Measurements from ENCODE around the gene SRSF2.
"Not testable (repeated sequence)": the region's sequence is repeated elsewhere in the genome, so short reads cannot be mapped to it uniquely, and the experiment has no call there.

The SRSF2 gene, protein sequence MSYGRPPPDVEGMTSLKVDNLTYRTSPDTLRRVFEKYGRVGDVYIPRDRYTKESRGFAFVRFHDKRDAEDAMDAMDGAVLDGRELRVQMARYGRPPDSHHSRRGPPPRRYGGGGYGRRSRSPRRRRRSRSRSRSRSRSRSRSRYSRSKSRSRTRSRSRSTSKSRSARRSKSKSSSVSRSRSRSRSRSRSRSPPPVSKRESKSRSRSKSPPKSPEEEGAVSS

DNA sequence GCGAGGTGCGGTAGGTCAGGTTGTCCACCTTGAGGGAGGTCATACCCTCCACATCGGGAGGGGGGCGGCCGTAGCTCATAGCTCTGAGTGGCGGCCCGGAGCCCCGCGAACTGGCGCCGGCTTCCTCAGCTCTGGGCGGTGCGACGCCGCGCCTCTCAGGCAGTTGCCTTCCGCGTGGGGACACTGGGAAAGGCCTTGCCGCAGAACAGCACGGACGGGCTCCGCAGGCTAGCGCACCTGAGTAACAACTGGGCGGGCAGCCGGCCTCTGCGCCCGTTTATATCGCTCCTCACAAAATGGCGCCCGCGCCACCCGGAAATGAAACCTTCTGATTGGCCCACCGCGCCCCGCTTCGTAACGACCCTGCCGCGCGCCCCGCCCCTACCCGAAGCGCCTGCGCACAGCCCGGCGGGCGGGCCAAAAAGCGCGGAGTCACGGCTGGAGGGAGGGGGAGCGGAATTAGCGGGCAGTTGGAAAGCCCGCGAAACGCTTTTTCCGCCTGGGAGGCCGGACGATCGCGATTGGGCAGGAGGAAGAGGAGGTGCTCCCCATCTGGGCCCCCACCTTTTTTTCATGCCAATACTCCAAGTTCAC lies at the start of gene SRSF2:
SRSF2 (minus strand) TSS at position 250 of the 594 bp plus-strand sequence; CDS start at position 79, 171 bp downstream.
- peak; percentile 97 for DNase-seq

DNA sequence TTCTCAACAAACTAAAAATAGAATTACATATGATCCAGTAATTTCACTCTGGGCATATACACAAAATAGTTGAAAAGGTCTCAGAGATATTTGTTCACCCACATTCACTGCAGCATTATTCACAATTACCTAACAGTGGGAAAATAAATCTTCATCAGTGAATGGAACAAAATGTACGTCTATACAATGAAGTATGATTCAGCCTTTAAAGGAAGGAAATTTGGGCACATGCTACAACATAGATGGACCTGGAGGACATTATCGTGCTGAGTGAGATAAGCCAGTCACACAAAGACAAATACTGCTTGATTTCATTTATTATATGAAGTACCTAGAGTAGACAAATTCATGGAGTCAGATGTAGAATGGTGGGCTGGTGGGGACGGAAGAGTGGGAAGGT lies 47.8 kb upstream of the SRSF2 start:
- DNase-seq, result no peak

DNA sequence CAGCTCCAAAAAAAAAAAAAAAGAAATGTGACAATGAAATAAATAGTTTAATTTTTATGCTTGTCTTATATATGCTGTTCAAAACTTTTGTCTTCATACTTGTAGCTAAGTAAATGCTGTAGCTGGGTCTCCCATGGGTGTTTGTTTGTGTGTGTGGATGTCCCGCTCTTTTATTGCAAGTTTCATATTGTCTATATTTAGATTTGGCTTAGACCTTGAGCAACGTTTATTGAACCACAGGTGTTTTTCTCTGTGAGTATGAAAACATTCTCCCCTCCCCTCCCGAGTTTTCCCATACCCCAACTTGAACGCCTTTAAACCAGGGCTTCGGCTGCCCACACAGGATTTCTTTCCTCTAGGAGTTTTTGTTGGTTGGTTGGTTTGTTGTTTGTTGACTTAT lies 46.0 kb upstream of the SRSF2 start:
- DNase-seq, result no peak

DNA sequence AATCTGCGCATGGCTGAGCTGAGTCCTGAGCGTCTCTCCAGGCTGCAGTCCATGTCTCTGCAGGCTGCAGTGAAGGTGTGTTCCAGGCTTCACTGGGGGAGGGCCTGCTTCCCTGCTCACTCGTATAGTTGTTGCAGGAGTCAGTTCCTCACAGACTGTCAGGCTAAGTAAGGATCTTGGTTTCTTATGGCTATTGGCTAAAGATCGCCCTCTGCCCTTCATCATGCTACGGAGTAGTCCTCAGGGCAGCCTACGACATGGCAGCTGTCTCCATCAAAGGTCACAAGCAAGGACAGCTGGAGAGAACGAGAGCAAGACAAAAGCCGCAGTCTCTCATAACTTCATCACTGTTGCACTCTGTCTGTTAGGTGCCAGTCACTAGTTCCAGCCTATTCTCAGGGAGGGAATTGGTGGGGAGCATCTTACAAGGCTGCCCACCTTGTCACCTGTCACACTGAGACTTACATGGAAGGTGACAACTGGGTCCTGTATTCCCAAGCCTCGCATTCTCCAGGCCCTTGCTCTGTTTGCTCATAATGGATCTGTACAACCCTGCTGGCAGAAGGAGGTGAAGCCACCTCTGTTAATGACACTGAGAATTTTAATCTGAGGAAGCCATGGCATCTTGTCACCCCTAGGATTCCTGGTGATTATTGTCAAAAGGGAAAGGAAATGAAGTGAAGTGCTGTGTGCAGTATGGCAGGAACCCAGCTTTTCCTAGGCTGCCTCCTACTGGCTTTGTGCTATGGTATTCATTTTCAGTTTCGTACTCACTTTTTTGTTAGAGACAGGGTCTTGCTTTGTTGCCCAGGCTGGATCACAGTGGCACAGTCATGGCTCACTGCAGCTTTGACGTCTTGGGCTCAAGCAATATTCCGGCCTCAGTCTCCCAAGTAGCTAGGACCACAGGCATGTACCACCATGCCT lies 44.2 kb upstream of the SRSF2 start:
- no peak for DNase-seq

DNA sequence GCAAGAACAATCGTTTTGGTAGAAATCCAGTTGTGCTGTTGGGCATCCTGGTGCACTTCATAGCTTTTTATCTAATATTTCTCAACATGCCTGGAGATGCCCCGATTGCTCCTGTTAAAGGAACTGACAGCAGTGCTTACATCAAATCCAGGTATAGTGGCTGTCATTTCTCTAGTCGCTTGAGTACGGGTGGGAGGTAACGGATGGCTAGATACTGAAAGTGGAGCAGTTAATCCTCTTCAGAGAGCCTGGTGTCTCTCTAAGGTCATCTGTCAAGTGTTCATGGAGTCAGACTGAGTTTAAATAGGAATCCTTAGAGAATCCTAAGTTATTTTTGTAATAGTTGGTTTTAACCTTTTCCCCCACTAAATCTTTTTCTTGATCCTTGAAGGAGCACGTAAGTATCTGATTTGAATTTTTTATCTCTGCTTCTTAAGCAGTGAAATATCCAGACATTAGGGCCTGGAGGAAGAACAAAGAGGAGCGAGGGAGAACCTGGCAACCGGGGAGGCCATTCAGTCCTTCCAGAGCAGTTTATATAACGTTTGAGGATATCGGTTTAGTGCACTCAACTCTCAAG lies 38.0 kb upstream of the SRSF2 start:
- DNase-seq, result no peak

DNA sequence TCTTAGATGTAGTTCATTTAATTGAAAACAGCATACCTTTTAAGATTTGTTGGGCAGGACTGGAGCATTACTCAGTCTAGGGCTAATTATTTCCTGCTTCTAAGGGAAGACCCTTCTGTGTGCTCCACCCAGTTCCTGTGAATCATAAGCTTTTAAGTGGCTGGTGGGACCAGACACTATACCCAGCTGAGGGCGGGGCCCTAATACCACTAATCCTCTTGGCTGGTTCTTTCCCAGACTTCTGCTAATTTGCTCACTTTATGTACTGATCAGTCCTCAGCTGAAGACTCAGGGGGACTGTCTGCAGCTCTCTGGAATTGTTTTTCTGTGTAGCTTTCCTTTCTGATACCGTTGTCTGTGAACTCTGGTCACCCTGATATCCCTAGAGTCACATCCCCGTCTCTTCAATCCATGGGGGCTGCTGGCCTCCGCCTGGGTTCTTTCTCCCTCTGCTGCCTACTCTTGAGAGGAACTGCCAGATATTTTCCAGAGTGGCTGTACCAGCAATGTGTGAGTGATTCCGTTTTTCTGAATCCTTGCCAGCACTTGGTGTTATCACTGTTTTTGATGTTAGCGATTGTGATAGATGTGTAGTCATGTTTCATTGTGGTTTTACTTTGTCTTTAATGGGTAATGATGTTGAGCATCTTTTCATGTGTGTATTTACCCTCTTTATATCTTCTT lies 35.9 kb upstream of the SRSF2 start:
- no peak for DNase-seq

DNA sequence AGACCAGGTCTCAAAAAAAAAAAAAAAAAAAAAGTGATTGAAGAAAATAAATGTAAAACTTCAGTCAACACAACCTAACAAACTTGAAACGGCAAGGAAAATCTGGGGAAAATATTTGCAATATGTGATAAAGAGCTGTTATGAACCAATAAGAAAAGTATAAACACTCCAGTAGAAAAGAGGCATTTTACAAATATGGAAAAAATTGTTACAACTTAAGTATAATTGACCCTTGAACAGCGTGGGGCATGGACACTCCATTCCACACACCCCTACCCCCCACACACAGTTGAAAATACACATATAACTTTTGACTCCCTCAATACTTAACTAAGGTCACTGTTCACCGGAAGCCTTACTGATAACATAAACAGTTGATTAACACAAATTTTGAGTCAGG lies 21.4 kb upstream of the SRSF2 start:
- DNase-seq, result no peak

DNA sequence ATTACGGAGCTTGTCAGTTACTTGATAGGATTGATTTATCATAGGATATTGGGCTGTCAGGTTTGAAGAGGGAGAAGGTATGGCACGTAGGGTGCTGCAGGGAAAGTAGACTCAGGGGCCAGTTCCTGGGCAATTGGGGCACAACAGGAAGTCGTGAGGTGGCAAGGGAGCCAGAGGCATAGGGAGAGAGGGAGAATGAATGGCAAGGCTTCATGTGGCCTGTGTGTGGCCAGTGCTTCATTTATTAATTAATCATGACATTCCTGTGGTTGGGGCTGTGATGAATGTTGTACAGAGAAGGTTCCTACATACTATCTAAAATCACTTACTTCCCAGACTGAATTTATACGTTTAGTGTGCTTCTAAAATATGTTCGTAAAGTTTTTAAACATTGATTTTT lies 20.1 kb upstream of the SRSF2 start:
- no peak for DNase-seq

DNA sequence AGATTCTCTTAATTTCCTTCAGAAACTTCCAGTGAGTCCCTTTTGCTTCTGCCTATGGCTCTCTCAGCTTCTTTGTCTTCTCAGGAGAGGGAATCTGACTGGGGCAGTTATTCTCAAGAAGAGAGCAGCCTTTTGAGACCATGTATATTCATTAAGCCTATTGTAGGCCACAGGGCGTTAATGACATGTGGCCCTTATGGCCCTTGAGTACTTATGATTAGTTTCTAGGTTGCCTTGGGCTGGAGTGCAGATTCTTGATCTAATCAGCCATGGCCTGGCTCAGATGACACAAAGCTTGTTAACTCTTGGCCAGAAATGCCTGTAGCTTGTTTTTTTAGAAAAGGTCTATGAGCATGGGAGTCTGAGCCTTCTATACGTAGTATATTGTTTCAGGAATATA lies 18.2 kb upstream of the SRSF2 start:
- no peak for DNase-seq

DNA sequence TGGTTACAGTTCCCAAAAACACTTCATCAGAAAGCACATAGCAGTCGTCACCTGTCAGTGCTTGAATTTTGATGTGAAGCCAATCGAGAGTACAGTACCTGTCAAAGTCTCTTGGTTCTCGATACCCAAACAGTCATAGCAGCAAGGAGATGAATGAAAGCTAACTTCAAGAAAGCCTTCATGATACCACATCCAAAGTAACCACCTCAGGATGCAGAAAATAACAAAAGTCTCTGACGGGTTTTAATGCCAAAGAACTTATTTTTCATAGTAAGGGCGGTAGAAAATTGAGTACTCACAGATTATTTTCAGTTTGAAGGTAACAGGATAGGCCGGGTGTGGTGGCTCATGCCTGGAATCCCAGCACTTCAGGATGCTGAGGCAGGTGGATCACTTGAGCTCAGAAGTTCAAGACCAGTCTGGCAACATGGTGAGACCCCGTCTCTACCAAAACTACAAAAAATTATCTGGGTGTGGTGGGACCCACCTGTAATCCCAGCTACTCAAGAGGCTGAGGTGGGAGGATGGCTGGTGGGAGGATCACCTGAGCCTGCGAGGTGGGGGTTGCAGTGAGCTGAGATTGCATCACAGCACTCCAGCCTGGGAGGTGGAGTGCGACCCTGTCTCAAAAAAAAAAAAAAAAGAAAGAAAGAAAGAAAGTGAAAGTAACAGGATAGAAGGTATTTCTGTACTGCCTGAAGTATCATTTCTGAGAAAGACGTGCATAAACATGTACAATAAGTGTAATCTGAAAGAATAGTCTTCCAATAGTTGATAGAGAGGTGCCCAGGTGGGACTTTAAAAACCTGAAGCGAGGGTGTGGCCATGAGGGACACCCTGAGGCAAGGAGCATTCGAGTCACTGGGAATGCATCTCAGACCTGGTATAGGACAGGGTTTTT lies 16.2 kb upstream of the SRSF2 start:
- DNase-seq, result no peak

DNA sequence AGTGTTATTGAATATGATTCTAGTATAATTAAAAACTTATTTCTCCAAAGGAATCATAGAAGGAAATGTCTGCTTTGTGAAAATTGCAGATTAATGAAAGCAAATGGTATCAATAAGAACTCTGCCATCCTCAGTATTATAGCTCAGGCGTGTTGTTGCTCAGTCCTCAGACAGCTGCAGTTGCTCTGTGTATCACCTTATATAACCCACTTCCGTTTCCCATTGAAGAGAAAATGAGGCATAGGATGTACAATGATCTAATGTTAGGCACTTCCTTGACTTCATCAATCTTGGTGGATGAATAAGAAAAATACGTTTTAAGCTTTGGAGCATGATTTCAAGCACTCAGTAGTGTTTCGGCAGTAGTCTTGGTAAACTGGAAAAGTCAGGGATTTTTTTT lies 14.9 kb upstream of the SRSF2 start:
- DNase-seq, result no peak

DNA sequence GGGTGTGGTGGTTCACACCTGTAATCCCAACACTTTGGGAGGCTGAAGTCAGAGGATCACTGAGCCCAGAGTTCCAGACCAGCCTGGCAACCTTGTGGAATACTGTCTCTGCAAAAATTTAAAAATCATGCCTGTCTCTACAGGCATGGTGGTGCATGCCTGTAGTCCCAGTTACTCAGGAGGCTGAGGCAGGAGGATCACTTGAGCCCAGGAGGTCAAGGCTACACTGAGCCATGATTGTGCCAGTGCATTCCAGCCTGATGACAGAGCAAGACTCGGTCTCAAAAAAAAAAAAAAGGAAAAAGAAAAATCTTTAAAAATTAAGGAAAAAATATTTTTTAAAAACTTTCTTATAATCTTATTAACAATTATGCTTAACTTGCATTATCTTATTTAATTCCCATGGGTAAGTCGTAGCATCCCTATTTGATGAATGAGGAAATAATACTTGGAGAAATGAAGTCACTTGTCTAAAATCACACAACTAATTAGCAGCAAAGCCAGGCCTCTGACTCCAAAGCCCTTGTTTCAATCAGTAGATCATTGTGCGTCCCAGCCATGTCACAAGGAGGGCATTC lies 14.4 kb upstream of the SRSF2 start:
- no peak for DNase-seq

DNA sequence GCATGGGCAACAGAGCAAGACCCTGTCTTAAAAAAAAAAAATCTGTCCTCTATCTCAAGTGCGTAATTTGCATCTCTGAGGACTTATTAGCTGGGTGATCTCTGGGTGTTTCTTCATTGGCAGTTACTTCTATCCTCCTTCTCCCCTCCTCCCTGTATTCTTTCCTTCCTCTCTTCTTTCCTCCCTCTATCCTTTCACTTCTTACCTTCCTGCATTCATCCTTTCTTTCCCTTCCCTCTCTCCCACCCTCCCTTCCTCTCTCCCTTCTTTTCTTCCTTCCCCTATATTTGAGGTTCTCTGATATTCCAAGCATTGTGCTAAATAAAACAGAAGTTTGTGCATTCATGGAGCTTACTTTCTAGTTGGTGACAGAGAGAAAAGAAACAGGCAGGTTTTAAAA lies 11.5 kb upstream of the SRSF2 start:
- no peak for DNase-seq

DNA sequence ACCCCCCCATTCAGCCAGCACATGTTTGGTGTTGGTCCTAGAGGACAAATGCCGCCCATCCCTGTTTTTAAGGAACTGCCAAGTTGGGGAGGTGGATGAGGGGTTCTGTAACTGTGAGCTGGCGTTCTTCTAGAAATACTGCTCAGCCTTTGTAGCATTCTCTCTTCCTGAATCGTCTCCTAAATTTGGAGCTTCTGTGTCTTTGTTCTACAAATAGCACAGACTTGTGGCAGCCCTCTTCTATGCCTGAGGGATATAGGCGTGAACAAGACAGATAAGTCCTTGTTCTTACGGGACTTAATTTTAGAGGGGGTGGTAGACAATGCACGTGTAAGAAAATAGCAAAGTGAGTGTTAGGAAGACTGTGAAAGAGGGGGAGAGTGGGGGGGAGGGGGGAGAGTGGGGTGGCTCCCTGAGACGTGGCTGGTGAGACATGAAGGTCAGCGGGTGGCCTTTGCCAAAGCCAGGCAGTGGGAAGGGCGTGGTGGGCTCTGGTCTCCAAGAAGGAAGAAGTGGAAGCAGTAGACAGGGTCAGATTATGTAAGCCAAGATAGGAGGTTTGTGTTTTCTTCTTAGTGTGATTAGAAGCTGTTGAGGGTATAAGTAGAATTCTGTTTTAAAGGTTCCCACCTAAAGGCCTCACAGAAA lies 10.7 kb upstream of the SRSF2 start:
- no peak for DNase-seq

DNA sequence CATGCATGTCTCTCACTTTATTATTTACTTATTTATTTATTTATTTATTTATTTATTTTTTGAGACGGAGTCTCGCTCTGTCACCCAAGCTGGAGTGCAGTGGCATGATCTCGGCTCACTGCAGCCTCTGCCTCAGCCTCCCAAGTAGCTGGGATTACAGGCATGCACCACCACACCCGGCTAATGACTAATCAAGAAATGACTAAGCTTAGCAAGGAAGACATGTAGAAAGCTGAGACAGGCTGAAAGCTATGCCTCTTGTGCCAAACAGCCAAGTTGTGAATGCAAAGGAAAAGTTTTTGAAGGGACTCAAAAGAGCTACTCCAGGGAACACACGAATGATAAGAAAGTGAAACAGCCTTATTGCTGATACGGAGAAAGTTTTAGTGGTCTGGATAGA lies 8.7 kb upstream of the SRSF2 start:
- DNase-seq, result not testable (repeated sequence)

DNA sequence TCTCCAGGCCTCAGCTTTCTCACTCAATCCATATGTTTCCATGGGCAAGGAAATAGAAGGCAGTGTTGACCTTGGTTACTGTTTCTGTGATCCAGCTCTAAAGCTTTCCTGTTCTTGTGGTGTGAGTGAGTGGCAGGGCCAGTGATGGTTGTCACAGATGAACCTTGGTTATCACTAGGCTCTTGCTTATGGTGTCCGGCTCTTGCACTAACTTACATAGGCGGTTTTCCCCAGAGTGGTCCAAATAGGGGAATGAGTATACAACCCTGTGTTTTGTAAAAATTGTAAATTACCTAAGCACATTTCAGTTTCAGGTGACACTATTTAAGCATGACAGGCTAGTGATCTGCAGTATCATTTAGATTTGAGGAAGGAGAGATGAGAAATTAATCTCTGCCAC lies 7.6 kb upstream of the SRSF2 start:
- DNase-seq, result no peak

DNA sequence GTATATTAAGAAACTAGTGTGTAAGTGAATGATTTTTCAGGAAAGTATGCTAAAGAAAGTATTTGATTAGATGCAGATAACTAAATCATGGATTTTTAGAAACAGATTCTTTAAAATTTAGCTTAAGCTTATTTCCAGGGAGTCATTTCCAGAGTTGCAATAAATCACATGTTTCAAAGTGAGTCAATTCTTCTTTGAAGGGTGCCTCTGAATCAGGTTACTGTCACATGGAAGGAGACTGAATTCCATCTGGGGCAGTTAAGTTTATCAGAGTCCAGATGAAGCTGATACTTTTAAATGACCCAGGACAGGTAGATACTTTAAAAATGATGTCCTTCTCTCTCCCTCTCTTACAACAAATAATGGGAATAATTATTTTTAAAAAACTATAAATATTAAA lies 5.8 kb upstream of the SRSF2 start:
- no peak for DNase-seq

DNA sequence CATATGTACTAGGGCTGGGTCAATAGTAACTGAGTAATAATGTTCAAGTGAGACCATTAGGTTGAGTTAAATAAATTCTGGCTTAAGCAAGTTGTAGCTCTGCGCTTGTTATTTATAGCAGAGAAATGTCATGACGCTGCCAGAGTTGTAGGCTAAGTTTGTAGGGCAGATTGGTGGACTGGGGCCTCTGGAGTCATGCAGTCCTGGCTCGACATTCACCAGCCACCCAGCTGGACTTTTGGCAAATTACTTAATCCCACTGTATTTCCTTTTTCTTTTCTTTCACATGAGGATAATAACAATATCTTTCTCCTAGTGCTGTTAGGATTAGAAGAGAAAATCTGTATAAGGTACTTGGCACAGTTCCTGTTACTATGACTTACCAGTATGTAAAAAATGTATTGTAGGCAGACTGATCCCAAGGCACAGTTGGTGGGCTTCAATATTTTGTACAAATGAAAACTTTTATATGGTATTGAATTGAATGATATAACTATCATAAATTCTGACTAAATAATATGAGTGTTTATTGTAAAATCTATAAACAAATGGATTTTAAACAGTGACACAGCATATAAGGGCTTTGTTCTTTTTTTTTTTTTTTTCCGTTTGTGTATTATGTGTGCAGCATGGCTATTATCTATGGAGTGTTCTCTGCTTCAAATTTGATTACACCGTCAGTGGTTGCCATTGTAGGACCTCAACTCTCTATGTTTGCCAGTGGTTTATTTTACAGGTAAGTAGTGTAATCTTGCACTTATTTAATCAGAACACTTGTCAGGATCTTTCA lies 3.4 kb upstream of the SRSF2 start:
- DNase-seq, result no peak

DNA sequence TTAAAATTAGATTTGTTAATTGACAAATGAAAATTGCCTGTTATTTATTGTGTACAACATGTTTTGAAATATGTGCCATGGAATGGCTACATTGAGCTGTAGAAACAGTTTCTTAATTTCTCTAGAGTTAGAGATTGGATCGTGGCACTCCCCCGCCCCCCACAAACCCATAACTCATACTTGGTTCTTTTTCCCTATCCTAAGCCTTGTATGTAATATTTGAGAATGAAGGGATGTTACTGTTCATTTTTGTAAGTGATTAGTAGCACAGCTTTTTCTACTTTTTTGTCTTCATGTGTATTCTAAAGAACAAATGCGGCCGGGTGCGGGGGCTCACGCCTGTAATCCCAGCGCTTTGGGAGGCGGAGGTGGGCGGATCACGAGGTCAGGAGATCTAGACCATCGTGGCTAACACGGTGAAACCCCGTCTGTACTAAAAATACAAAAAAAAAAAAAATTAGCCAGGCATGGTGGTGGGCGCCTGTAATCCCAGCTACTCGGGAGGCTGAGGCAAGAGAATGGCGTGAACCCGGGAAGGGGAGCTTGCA lies 2.5 kb upstream of the SRSF2 start:
- DNase-seq, result not testable (repeated sequence)

DNA sequence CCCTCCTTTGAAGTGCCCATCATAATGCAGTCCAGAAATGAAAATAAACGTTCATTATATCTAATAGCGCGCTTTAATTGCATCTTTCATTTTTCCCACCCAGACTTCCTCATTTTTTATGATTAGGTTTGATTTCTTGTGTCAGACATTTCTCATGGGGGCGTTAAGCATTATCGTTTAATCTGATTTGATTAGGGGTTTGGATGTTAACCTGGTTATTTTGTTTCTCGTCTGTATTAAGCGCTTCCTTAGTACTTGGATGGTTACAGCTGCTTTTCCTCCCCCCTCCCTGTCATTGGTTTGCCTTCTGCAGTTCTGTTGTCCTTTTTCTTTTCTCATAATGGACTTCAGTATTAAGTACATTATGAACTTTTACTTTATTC lies 1.3 kb upstream of the SRSF2 start:
- DNase-seq, result no peak
